ENCODE measurements around the gene CNTN4.
"Not testable (repeated sequence)": the region's sequence is repeated elsewhere in the genome, so short reads cannot be mapped to it uniquely, and the experiment has no call there.

CNTN4 gene

DNA sequence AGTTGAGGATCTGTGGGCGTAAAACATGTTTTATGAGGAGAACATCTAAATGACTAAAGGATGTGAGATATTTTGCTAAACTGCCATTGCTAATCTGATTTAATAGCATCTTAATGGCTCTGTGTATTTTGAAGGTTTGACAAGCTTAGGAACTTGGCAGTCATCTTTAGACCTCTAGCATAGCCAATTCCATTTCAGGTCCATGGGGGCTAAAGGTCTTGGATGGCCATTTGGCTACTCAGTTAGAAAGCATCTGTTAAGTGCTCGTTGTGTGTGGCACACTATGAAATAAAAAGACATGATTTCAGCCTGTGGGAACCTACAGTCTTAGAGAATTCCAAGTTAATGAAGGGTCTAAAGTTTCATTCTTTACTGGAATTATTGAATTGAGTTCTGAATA lies 775.3 kb downstream of the CNTN4 start:
- no peak for DNase-seq

DNA sequence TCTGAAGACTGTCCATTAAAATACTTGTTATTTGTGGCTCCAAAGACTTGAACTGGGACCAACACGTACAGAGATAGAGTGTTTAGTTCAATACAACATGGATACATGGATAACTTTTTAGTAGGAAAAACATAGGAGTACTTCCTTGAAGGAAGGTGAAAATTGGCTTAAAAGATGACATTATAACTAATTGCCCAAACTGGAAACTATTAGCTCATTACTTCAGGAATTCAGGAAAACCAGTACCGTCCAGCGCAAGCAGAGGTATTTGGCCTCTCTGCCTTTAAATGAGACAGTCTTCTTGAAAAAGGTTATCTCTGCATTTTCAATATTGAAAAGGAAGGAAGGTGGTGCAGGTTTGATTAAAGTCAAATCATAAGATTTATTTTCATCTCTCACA lies 777.0 kb downstream of the CNTN4 start:
- DNase-seq, result no peak

DNA sequence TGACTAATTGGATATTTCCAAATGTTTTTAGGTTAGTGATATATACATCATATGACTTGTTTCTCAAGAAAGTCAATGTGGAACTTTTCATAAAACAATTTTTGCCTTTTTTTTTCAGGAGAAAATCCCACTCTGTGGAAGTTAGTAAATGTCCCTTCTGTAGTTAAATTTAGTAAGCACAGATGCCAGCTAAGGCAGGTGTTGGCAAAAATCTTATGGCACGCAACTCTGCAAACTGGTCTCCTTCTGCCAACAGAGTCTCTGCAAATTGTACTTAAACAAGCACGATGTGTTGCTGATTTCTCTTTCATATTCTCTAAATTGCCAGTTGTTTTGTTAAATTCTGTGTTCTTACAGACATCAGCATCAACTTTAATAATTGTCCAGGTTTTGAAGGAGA lies 777.7 kb downstream of the CNTN4 start:
- no peak for DNase-seq

DNA sequence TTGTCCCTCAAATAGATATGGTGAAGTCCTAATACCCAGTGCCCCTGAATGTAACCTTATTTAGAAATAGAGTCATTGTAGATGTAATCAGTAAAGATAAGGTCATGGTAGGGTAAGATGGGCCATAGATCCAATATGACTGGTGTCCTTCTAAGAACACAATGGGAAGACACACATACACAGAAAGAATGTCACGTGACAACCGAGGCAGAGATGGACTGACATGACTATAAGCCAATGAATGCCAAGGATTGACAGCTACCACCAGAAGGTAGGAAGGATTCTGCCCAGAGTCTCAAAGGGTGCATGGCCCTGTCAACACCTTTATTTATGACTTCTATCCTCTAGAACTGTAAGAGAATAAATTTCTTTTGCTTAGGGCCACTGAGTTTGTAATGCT lies 780.4 kb downstream of the CNTN4 start:
- DNase-seq, result no peak

DNA sequence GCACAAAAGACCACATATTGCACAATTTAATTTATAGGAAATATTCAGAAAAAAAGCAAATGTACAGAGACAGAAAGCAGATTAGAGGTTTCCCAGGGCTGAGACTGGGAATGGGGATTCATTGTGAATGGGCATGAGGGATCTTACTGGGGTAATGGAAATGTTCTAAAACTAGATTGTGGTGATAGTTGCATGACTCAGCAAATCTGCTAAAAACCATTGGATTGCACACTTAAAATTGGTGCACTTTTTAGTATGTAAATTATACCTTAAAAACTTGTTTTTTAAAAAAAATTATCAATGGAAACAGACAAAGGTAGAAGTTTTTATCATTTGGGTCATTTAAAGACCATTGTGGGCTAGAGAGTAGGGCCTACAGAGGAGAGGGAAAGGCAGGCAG lies 780.9 kb downstream of the CNTN4 start:
- no peak for DNase-seq

DNA sequence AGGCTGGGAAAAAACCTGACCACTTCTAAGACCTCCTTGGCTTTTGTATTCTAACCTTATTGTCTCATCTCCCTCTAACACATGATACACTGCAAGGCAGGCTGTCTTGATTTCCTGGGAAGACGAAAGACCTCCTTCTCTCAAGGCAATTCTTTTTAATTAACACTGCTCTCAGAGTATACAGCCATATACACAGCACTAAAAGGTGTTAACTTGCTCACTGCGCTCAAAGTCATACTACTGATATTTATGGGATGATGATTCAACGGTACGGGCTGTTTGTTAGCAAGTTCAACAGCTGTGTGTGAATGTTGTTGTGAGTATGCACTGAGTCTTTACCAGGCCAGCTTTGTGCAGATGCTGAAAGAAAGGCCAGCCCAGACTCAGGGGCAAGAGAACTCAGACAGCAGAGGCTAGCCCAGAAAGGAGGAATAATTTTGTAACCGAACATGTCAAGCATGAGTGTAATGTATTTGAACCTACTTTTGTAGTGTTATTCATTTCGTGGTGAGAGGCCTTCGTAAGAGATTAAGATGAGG lies 781.6 kb downstream of the CNTN4 start:
- DNase-seq, result no peak

DNA sequence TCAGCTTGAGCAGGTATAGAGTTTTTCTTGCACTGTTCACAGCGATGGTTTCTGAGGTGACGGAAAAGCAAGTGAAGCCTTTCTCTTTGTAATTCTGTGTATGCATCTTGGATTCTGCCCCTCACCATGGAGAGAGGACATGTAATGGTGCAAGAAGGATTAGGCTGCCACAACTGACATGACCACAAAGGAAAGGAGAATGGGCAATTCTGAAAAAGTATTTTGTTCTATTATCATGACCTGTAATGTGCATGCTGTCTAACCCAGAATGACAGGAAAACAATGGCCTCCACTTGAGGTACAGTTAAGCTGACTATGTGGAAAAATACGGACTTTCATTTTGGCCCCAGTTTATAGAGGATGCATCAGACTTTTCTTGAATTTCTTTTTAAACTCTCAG lies 784.6 kb downstream of the CNTN4 start:
- DNase-seq, result no peak

DNA sequence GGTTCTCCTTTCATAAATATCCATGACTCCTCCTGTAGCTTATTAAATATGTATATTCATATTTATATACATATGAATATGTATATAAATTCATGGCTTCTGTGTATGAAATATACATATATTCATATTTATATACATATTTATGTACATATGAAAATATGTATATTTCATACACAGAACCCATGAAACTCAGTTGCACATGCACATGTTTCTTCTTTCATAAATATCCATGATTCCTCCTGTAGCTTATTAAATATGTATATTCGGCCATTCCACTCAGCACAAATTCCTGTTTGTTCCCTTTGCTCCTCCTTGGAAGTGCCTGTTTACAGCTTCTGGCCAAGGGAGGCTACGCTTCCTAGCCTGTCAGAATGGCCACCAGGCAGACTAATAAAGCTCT lies 789.9 kb downstream of the CNTN4 start:
- DNase-seq, result no peak

DNA sequence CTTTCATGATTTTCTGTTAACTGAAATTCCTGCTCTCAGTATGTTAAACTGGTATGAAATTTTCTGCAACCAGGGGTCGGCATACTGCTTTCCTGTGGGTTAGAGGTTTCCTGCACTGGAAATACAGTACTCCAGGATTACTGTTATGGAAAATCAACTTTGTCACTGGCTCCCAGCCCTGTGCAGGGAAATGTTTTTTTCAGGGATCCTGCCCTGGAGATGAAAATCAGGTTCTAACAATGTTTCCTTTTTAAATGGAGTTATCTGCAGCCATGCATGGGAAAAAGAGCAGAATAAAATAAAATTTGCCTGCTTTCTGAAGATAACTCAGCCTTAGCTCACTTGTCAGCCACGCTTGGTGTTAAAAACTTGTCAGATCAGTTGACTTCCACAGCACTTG lies 791.1 kb downstream of the CNTN4 start:
- no peak for DNase-seq

DNA sequence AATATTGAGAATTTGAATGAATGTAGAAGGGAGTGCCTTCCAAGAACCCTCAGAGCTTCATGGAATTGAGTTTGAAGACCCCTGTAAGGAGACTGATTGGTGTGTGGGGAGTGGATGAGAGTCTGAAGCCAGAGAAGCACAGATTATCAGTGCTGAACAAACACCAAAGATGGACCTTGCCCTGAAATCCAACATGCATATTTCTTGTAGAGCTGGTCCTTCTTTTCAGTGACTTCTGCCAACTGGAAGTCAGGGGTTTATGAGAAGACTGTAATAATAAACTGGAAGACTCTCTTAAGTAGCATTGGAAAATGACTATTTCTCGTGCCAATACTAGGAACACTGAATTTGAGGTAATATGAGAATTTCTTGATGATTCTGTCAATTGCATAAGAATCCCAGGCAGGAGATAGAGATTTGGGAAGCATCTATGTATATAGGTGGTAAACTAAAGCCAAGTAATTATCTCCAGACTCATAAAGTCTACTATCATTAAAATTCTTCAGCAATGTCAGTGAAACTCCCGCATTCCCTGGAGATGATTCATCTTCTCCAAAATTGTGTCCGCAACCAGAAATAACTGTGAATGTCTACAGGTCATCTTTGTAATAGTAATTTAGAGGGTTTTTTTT lies 797.8 kb downstream of the CNTN4 start:
- no peak for DNase-seq

DNA sequence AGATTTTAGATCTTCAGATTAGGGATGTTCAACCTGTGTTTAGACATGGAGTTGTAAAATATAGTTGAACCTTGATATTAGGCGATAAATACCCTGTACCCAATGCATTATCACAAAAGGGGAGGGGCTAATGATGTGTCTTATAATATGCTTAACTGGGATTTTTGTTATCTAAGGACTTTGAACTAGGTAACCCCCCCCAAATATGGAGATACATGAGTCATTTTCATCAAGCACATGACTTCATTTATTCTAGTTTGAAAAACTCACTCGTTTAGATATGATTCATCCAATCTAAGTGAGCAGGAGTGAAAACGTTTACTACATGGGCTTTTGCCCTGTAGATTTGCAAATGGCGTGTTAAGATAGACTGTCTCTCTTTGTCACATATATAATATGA lies 799.2 kb downstream of the CNTN4 start:
- no peak for DNase-seq

DNA sequence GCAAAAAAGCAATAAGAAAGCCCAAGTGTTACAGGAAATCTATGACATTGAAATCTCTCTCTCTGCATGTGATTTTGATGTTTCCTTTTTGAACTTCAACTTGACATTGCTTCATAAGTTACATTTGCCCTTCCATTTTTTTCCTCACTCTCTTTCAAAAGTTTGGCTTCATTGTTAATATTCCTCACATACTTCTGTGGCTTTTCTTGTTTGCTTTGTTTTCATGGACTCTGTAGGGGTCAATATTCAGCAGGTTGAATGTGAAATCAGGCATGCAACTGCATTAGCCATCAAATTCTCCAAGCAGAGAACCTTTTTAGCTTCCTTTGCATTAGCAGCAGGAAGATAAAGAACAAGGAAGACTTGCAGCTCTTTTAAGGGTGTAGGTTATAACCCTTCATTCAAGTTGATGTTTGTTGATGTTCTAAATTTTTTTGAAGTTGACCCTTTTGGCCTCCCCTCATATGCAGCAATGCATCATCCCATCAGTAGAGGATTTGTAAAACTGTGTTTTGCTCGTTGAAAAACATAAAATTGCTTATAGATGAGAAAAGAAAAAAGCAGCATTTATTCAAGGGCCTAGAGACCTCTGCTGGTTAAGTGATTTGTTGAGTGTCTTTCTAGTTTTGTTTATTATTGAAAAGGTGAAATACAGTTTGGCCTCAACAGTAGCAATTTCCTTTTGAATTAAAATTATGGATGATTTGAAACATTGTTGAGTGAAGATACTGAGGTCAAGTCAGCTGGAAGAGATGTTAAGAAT lies 800.1 kb downstream of the CNTN4 start:
- DNase-seq, result no peak

DNA sequence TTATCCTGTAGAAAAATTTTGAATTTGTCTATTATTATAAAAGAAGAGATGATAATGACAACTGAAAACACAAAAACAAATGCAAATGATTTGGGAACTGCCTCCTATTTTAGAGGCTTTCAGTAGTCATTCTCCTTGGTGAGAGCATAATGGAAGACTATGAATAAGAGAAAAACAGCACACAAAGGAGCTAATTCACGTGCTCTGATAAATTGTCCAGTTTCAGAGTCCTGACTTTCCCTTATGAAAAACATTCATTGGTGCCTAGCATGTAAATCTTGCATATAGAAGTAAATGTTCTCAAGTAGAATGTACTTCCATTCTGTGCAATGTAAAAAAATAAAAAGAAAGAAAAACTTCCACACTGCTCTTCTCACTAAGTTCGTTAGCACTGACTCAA lies 805.4 kb downstream of the CNTN4 start:
- DNase-seq, result no peak

DNA sequence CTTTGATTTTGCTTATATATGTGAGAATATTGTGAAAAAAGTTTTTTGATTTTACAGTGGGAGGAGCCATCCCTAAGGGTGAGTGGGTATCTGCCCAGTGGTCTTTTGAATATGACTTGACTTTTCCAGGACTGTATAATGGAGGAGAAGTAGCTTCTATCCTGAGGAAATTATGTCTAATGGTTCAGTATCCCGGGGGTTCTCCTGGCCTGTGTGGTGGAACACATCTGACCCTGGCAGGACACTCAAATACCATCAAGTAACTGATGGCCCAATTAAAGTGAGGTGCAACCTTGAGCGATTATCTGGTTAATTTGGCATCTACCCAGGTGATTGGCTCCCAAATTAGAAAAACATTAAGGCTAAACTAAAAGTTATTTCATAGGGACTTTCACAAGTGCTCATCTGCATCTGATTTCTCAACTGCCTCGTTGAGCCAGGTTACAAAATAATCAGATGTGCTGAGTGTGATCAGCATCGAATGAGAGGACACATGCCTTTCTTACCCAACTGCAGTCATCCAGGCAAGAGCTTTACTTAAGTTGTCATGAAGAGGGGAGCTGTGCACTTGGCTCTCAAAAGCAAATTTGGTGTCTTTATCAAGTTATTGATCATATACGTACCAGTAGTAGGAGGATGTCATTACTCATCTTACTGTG lies 810.2 kb downstream of the CNTN4 start:
- DNase-seq, result no peak

DNA sequence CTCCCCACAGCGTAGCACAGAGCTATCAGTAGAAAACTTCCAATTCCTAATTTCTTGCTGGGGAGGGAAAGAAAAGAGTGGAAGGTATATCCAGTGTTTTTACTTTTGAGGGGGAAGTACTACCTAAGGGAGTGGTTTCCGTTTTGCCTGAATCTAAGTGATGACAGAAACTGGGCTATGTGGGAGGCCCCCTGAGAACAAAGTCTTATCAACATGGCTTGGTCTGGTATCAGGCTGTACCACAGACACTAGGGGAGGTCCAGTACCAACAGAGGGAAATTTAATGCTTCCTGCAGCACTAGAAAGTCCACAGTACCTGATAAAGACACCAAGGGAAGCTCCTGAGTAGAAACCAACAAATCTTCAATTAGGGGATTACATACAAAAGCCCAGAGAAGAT lies 812.3 kb downstream of the CNTN4 start:
- no peak for DNase-seq

DNA sequence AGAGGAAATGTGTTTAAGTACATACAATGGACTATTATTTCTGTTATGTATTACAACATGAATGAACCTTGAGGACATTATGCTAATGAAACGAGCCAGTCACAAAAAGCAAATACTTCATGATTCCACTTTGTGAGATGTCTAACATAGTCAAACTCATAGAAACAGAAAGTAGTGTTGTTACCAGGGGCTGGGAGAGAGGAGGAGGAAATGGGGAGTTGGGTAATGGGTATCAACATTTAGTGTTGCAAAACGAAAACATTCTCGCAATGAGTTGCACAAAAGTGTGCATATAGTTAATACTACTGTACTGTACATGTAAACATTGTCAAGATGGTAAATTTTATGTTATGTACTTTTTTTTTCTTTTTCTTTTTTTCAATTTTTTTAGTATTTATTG lies 817.2 kb downstream of the CNTN4 start:
- no peak for DNase-seq

DNA sequence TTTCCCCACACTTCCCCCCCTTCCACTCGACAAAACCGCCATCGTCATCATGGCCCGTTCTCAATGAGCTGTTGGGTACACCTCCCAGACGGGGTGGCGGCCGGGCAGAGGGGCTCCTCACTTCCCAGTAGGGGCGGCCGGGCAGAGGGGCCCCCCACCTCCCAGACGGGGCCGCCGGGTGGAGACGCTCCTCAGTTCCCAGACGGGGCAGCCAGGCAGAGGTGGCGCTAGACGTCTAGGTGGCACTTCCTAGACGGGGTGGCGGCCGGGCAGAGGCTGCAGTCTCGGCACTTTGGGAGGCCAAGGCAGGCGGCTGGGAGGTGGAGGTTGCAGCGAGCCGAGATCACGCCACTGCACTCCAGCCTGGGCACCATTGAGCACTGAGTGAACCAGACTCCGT lies 818.0 kb downstream of the CNTN4 start:
- not testable (repeated sequence) for DNase-seq

DNA sequence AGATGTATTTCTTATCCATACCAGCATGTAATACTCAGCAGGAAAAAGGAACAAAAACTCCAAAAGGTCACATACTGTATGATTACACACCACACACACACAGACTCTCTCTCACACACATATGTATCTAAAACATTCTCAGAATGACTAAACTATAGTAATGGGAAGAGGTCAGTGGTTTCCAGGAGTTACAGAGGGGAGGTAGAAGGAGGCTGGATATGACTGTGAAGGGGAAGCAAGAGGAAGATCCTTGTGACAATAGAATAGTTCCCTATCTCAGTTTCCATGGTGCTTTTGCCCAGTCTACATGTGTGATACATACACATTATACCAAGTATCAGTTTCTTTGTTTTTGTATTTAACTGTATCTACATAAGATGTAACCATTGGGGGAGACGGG lies 821.4 kb downstream of the CNTN4 start:
- DNase-seq, result no peak

DNA sequence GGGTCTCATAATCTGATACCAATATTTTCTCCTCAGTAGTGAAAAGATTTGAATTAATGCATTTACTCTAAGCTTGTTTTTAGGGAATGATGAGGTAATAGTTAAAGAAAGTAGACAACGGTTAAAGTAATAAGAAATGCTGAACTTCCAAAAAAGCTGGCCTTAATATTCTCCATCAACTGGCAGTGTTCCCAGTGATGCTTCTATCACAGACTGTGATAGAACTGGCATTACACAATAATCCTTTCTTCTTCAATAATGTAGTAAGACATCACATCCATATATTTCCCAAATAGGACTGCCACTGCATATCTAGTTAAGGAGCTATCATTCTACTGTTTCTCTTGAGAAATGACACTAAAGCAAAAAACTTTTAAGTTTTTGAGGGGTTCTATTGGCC lies 822.8 kb downstream of the CNTN4 start:
- no peak for DNase-seq

DNA sequence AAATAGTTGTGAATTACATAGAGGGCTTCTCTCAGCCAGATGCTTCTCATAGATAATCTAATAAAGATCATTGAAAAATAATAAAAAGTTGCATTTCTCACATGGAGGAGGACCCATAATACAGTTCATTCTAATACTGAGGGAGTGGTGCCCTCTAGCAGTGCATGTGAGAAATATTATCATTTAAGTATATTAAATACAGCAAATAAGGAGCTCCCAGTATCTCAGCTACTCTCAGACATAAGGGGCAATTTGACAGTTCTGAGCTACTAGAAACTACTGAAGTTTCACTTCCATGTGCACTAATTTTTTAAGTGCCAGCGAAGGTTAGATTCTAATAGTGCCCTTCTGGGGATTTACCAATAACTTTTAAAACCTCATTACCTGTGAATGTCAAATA lies 823.2 kb downstream of the CNTN4 start:
- no peak for DNase-seq

DNA sequence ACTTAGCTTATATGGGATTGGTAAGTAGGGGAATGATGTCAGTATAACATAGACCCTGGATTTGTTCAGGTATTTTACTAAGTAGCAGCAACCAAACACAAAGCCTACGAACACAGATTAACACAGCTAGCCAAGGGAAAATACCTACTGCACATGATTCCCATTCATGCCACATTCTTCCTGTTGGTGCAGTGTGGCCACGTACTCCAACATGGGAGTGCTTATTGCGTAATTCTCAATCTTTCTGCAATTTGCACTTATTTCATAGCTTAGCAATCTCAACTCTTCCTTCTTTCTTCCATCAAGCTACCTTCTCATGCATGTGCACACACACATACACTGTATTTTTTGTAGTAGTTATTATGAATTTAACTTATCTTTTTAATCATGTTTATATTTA lies 824.7 kb downstream of the CNTN4 start:
- DNase-seq, result no peak

DNA sequence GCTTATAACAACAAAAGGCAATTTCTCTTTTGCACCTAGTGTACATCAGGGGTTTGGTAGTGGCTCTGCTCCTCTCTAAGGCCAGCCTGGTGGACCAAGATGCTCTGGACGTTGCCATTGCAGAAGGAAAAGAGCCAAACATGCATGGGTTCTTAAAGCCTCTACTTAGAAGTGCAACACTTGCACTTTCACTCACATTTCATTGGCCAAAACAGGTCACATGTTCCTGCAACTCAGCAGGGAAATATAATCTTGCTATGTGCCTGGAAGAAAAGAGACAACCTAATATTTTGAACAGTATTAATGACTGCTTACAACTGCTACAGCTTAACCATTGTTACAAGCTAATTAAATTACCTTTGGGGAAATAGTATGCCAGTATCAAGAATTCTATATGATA lies 828.6 kb downstream of the CNTN4 start:
- no peak for DNase-seq

DNA sequence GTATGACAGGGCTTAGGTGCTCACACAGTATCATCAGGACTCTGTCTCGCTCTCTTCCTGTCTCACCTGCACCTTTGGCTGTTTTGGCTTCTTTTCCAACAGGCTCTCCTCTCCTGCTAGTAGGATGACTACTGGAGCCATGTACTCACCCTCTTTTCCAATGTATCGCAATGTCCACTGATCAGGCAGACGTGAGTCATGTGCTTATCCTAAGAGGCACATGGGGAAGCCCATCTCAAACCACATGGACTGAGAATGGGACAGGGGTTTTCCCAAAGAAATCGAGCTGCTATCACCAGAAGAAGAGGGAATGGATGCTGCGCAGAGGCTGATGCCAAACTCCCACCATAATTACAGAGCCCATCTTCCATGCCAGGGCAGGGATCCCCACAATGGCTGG lies 830.9 kb downstream of the CNTN4 start:
- DNase-seq, result no peak

DNA sequence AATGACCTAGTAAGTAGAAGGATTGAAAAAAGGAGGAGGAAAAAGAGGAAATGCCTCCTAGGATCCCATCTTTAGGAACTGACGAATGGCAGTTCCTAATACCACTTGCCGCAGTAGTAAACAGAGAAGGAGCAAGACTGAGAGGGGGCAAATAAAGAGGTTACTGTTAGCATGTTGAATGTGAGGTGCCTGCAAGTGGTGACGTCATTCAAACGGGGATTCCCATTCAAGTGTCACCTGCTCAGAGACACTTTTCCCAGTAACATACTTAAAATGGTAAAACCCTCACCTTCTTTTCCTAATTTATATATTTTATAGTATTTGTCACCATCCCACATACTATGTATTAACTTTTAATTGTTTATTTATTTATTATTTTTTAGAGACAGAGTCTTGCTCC lies 832.6 kb downstream of the CNTN4 start:
- no peak for DNase-seq
